Mammary epithelial cell (primary cell): ENCODE results near the gene PCSK6.

Experiments
- CTCF ChIP-seq, 2 donors: IDR thresholded peaks in 1 of 2; conservative IDR thresholded peaks in 1 of 2; 2 replicates each; pipeline ENCODE4 v1.5.1; 2011 to 2012; ENCODE audit warnings: inconsistent platforms in 2 of 2, low read length in 2 of 2, mild to moderate bottlenecking in 2 of 2, control low read depth in 1 of 2, low read depth in 1 of 2; ENCODE audit not compliant: insufficient read depth in 1 of 2; ENCODE audit errors: extremely low read depth in 1 of 2
- EZH2 ChIP-seq: IDR thresholded peaks from 2 replicates; pipeline ENCODE4 v1.6.1; 2012; ENCODE audit warnings: low read length, inconsistent platforms, borderline replicate concordance

GRCh38 chr15:101255615-101256241 is 233.8 kb downstream of the PCSK6 start:
- TF ChIP-seq CTCF (conservative IDR thresholded peaks at IDR 0.05 in 1 of 2, IDR thresholded peaks at IDR 0.05 in 1 of 2; ENCODE audit: extremely low read depth in 1 of 2, insufficient read depth in 1 of 2, low read depth in 1 of 2, low read length in 2 of 2) (no peak), EZH2 (no peak)
